Measurements from ENCODE around the gene SYTL2. TPM values are rescaled to one million over a fixed set of nuclear protein-coding genes. Genes with fewer than 3 reads are reported as not detected.
"Not testable (repeated sequence)": the region's sequence is repeated elsewhere in the genome, so short reads cannot be mapped to it uniquely, and the experiment has no call there.

SYTL2 gene
- total RNA-seq, 2 donors from 2014 or later: 10.5 to 12.1 TPM

- no peak overlapping the region for H3K27ac Mint-ChIP-seq
Measured at GRCh38 chr11:85791409-85791990, 19.4 kb downstream of the SYTL2 start.

GRCh38 chr11:85787809-85788760, 22.9 kb downstream of the SYTL2 start:
- Mint-ChIP-seq H3K27ac (no peak overlapping the region), H3K36me3 (ENCODE audit: low read depth) (no peaks in the 10 kb centered on the region), H3K4me3 (no peak overlapping the region), H3K27me3 (no peaks in the 10 kb centered on the region), H3K4me1 (peaks cover 4% of the 10 kb centered on the region), H3K9me3 (no peaks in the 10 kb centered on the region)
- ATAC-seq (replicated peaks): no peak

More at GRCh38 chr11:85791409-85791990, 19.4 kb downstream of the SYTL2 start:
- Mint-ChIP-seq H3K27me3 (no peaks in the 10 kb centered on the region), H3K4me1 (no peaks in the 10 kb centered on the region), H3K9me3 (no peaks in the 10 kb centered on the region), H3K36me3 (ENCODE audit: low read depth) (no peaks in the 10 kb centered on the region), H3K4me3 (no peak overlapping the region)
- ATAC-seq (replicated peaks): no peak

- peaks cover 4% of the 10 kb centered on the region for H3K4me1 Mint-ChIP-seq
- no peak overlapping the region for H3K4me3 Mint-ChIP-seq
- H3K27ac Mint-ChIP-seq: no peak overlapping the region
- ATAC-seq (replicated peaks): no peak
- no peaks in the 10 kb centered on the region for H3K27me3 Mint-ChIP-seq
- peaks cover 6% of the 10 kb centered on the region for H3K9me3 Mint-ChIP-seq
- H3K36me3 Mint-ChIP-seq (ENCODE audit: low read depth): no peaks in the 10 kb centered on the region
Measured at GRCh38 chr11:85787168-85787567, 23.8 kb downstream of the SYTL2 start.

GRCh38 chr11:85784480-85785265, 26.3 kb downstream of the SYTL2 start:
- Mint-ChIP-seq H3K4me1 (peaks cover 21% of the 10 kb centered on the region), H3K27ac (no peak overlapping the region), H3K27me3 (no peaks in the 10 kb centered on the region), H3K36me3 (ENCODE audit: low read depth) (no peaks in the 10 kb centered on the region), H3K9me3 (peaks cover 6% of the 10 kb centered on the region), H3K4me3 (no peak overlapping the region)
- no peak for ATAC-seq (replicated peaks)

- Mint-ChIP-seq H3K9me3 (peaks cover 6% of the 10 kb centered on the region), H3K4me3 (no peak overlapping the region), H3K36me3 (ENCODE audit: low read depth) (no peaks in the 10 kb centered on the region), H3K27ac (peak overlapping the region; percentile 34), H3K27me3 (no peaks in the 10 kb centered on the region), H3K4me1 (peaks cover 21% of the 10 kb centered on the region)
- no peak for ATAC-seq (replicated peaks)
Measured at GRCh38 chr11:85783758-85784157, 27.2 kb downstream of the SYTL2 start.

GRCh38 chr11:85780780-85781517, 30.0 kb downstream of the SYTL2 start:
- Mint-ChIP-seq H3K4me1 (peaks cover 26% of the 10 kb centered on the region), H3K27ac (peak overlapping the region; percentile 5), H3K4me3 (peak overlapping the region; percentile 18)
- H3K27me3 Mint-ChIP-seq; H3K36me3 Mint-ChIP-seq (ENCODE audit: low read depth); H3K9me3 Mint-ChIP-seq: not testable (repeated sequence)
- peak; percentile 61 for ATAC-seq (replicated peaks)

GRCh38 chr11:85779956-85780640, 30.8 kb downstream of the SYTL2 start:
- Mint-ChIP-seq H3K36me3 (ENCODE audit: low read depth) (no peaks in the 10 kb centered on the region), H3K4me3 (peak overlapping the region; percentile 18), H3K9me3 (peaks cover 6% of the 10 kb centered on the region), H3K4me1 (peaks cover 26% of the 10 kb centered on the region), H3K27ac (peak overlapping the region; percentile 5), H3K27me3 (no peaks in the 10 kb centered on the region)
- ATAC-seq (replicated peaks): peak; percentile 57

GRCh38 chr11:85777603-85777972, 33.4 kb downstream of the SYTL2 start:
- H3K9me3 Mint-ChIP-seq; ATAC-seq (replicated peaks); H3K4me3 Mint-ChIP-seq; H3K36me3 Mint-ChIP-seq (ENCODE audit: low read depth); H3K27ac Mint-ChIP-seq; H3K27me3 Mint-ChIP-seq: not testable (repeated sequence)
- peaks cover 31% of the 10 kb centered on the region for H3K4me1 Mint-ChIP-seq

GRCh38 chr11:85776951-85777602, 33.9 kb downstream of the SYTL2 start:
- no peak overlapping the region for H3K27ac Mint-ChIP-seq

GRCh38 chr11:85774256-85775101, 36.5 kb downstream of the SYTL2 start:
- peaks cover 14% of the 10 kb centered on the region for H3K4me1 Mint-ChIP-seq
- no peak overlapping the region for H3K27ac Mint-ChIP-seq
- no peaks in the 10 kb centered on the region for H3K27me3 Mint-ChIP-seq
- H3K4me3 Mint-ChIP-seq: peak overlapping the region; percentile 43
- no peaks in the 10 kb centered on the region for H3K9me3 Mint-ChIP-seq
- H3K36me3 Mint-ChIP-seq (ENCODE audit: low read depth): no peaks in the 10 kb centered on the region
- peak; percentile 75 for ATAC-seq (replicated peaks)

More at GRCh38 chr11:85776951-85777602, 33.9 kb downstream of the SYTL2 start:
- H3K36me3 Mint-ChIP-seq (ENCODE audit: low read depth): no peaks in the 10 kb centered on the region
- no peak for ATAC-seq (replicated peaks)
- no peaks in the 10 kb centered on the region for H3K9me3 Mint-ChIP-seq
- peaks cover 31% of the 10 kb centered on the region for H3K4me1 Mint-ChIP-seq
- no peak overlapping the region for H3K4me3 Mint-ChIP-seq
- H3K27me3 Mint-ChIP-seq: no peaks in the 10 kb centered on the region

GRCh38 chr11:85772695-85773094, 38.2 kb downstream of the SYTL2 start:
- no peaks in the 10 kb centered on the region for H3K27me3 Mint-ChIP-seq
- ATAC-seq (replicated peaks): no peak
- H3K4me1 Mint-ChIP-seq: peaks cover 31% of the 10 kb centered on the region
- no peaks in the 10 kb centered on the region for H3K36me3 Mint-ChIP-seq (ENCODE audit: low read depth)
- H3K4me3 Mint-ChIP-seq: no peak overlapping the region
- H3K27ac Mint-ChIP-seq: no peak overlapping the region
- no peaks in the 10 kb centered on the region for H3K9me3 Mint-ChIP-seq

GRCh38 chr11:85771568-85771967, 39.4 kb downstream of the SYTL2 start:
- Mint-ChIP-seq H3K4me3 (no peak overlapping the region), H3K9me3 (no peaks in the 10 kb centered on the region), H3K4me1 (peaks cover 27% of the 10 kb centered on the region), H3K36me3 (ENCODE audit: low read depth) (no peaks in the 10 kb centered on the region), H3K27me3 (no peaks in the 10 kb centered on the region), H3K27ac (no peak overlapping the region)
- ATAC-seq (replicated peaks): no peak

Data from activated T-helper 17 cell treated with anti-CD3 and anti-CD28 coated beads, Interleukin-2, amount 50 U/mL, for 72 hours (primary cell).